HFF-Myc (cell line): Measurements from ENCODE around the gene TRPM2.

Experiments
- DNase-seq: peaks from one replicate; pipeline ENCODE4 v3.0.0-alpha.2; 2011; ENCODE audit warnings: low read depth; ENCODE audit errors: extremely low read depth
- H3K4me3 ChIP-seq: replicated peaks from 2 replicates; pipeline ENCODE4 v1.5.1; 2011; ENCODE audit warnings: low read depth, mild to moderate bottlenecking, control low read depth, low read length
- TF ChIP-seq, protein P1 (sequence below): IDR thresholded peaks from 2 replicates; pipeline ENCODE4 v1.5.1; 2012; ENCODE audit warnings: mild to moderate bottlenecking, low read depth, low read length, control low read depth; ENCODE audit errors: missing control alignments

The TRPM2 gene

DNA sequence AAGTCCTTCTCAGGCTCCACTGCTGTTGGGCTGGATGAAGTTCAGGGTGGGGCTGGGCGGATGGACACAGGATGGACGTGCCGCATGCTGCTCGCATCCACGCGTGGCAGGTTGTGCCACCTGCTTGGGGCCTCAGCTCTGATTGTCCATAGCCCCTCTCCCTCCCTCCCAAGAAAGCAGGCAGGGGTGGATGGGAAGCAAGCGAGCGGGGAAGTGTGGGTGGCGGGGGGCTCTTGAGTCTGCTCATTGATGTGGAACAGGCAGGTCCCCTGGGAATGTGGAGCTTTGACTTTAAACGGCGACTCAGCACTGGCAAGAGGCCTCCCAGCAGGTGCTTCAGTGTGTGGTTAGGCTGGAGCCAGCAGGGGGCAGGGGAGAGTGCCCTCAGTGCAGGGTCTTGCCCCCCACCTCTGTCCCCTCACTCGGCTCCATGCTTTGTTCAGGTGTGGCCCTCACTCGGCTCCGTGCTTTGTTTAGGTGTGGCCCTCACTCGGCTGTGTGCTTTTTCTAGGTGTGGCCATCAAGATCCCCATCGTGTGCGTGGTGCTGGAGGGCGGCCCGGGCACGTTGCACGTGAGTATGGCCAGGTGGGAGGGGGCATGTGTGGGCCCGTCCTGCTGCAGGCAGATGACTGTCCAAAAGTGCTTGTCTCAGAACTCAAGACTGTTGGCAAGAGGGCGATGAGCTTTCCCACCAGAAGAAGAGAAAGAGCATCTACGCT lies 23.9 kb downstream of the TRPM2 start:
- TF ChIP-seq, protein P1, sequence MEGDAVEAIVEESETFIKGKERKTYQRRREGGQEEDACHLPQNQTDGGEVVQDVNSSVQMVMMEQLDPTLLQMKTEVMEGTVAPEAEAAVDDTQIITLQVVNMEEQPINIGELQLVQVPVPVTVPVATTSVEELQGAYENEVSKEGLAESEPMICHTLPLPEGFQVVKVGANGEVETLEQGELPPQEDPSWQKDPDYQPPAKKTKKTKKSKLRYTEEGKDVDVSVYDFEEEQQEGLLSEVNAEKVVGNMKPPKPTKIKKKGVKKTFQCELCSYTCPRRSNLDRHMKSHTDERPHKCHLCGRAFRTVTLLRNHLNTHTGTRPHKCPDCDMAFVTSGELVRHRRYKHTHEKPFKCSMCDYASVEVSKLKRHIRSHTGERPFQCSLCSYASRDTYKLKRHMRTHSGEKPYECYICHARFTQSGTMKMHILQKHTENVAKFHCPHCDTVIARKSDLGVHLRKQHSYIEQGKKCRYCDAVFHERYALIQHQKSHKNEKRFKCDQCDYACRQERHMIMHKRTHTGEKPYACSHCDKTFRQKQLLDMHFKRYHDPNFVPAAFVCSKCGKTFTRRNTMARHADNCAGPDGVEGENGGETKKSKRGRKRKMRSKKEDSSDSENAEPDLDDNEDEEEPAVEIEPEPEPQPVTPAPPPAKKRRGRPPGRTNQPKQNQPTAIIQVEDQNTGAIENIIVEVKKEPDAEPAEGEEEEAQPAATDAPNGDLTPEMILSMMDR: no peak
- DNase-seq: no peak
- H3K4me3 ChIP-seq: no peak overlapping the region

DNA sequence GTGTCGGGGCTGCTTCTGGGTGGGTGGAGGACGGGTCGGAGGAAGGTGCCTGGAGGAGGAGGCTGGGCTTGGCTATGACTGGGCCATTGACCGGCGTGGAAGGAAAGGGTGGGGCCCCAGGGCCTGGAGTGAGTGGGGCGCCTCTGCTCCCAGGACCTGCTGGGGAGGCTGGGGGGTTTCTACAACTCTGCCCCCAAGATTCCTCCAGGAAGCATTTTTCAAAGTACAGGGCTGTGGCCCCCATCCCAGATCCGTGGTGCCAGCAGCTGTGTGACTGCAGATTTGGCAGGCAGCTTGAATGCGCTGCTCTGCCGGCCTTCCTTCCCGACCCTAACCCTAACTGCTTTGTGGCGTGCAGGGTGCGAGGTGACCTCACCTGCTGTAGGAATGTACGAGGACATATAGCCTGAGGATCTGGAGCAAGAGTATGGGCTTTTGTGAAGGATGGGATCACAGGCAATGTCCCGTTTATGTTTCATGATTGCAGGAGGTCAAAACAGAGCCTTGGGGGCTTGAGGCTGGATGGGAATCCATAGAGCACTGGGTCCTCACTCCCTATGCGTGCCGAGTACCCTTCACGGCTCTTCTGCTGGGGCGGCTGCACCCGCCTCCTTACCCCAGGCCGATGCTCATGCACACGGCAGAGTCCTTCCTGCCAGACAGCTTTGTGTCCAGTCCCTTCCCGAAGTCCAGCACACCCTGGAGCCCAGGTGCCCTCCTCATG lies 24.7 kb downstream of the TRPM2 start:
- TF ChIP-seq, protein P1: no peak
- no peak for DNase-seq
- no peak overlapping the region for H3K4me3 ChIP-seq

DNA sequence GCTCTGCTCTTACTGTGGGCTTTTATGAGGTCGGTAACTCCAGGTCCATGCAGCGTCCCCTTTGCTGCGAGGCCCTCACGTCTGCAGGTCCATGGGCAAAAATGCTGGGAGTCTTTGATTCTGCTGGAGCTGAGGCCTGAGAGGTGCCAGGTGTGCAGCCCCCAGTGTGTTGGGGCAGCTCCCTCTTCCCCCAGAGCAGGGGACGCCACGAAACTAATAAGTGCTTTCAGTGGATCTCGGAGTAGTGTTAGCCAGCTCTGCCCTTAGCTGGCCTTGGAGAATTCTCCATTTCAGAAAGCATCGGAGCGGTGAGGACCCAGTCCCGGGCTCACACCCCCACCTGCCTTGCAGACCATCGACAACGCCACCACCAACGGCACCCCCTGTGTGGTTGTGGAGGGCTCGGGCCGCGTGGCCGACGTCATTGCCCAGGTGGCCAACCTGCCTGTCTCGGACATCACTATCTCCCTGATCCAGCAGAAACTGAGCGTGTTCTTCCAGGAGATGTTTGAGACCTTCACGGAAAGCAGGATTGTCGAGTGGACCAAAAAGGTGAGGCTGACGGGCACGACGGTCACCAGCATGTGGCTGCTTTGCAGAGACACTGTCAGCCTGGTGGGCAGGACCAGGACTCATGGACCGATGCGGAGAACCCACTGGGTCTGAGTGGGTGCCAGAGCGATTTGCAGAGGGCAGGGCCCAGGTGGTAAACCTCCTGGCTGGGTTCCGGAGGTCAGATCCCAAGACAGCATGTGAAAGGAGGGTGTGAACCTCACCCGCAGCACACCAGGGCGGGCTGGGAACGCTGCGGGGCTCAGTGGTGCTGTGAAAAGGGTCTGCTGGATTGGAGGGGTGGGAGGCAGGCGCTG lies 25.5 kb downstream of the TRPM2 start:
- no peak for DNase-seq
- no peak overlapping the region for H3K4me3 ChIP-seq
- TF ChIP-seq, protein P1: no peak

- no peak overlapping the region for H3K4me3 ChIP-seq
- no peak for DNase-seq
- TF ChIP-seq, protein P1: no peak
Measured at GRCh38 chr21:44379515-44379848, 26.1 kb downstream of the TRPM2 start.

DNA sequence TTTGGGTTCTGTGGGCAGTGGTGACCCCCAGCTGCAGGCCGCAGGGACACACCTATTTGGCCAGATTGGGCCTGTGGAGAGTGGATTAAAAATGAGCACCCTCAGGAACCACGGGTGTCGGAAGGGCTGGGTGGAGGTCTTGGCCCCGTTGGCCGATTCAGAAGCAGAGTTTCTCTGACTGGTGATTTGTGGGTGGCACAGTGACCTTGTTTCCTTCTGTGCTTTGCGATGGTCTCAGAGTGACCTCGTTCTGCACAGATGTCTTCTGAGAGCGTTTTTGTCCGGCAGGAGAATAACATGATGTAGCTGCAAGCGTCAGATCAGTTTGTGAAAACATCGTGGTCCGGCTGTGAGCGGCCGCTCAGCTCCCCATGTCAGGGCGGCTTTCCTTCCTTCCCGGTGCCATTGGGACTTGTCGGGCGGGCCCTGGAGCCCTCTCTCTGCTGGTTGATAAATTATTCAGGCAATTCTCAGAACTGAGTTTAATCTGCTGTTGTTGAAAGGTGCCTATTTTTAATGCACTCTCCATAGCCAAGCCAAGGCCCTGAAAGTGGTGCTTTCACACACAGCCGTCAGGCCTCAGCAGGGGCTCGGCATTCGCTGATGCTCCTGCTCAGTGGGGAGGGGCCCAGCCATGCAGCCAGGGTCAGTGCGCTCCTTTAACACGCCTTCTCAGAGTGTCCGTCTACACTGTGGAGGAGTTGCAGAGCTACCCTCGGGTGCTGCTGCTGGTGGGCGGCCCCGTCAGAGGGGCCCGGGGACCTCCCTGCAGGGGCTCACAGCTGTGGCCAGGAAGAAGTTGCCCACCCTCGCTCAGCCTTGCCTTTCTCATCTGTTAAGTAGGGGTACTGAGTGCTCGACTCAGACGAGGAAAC lies 26.8 kb downstream of the TRPM2 start:
- H3K4me3 ChIP-seq: no peak overlapping the region
- TF ChIP-seq, protein P1: no peak
- DNase-seq: no peak

GRCh38 chr21:44380876-44381275 lies 27.5 kb downstream of the TRPM2 start:
- no peak overlapping the region for H3K4me3 ChIP-seq
- TF ChIP-seq, protein P1: no peak
- no peak for DNase-seq
